NCI-H146 treated with DMSO at 0.1 percent for 48 hours (cell line): ENCODE measurements around the gene SORCS2.

Source experiments
- DNase-seq: peaks from one replicate; lab custom pipeline; 2025; ENCODE audit not compliant: unreplicated experiment; lab: John Stamatoyannopoulos, UW

SORCS2 gene

DNA sequence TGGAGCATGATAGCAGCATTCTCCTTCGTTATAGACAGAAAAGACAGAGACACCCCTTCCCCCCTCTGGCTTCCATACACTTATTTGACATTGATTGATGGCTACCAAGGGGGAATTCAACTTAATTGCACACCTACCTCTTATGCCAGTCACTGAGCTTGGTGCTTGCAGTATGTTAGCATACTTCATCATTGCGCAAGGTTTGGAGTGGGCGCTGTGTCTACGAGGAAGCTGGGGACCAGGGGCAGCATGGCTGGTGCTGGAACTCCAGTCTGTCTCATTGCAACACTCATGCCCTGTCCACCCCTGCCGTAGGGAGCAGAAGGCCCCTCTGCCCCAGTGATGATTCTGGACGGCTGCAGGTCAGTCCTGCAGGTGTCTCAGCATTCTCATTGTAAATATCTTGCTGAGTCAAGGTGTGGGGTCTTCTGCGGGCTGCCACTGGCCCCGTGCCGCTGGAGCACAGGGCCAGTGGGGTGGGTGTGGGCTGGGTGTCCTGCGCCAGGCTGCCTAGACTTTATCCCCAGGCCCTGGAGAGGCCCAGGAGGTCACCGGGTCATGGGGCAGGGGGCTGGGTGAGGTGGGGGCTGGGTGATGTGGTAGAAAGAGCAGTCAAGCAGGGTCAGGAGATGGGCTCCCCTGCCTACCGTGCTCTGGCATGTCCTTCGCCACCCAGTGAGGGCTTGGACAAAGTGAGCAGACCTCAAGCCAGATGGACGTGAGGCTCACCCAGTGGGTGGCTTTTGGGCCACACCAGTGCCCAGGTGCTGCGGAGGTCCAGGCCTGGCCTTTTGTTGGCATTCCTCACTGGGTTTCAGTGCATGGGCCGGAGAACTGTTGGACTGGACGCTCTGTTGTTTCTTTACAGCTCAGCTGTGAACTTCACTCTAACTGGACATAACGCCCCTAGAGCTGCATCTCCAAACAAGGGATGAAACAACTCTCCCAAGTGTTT is 156.9 kb downstream of the SORCS2 start:
- DNase-seq: no peak

- DNase-seq: no peak
Measured at GRCh38 chr4:7350396-7350795, 158.1 kb downstream of the SORCS2 start.

GRCh38 chr4:7351014-7351413 is 158.7 kb downstream of the SORCS2 start:
- no peak for DNase-seq

DNA sequence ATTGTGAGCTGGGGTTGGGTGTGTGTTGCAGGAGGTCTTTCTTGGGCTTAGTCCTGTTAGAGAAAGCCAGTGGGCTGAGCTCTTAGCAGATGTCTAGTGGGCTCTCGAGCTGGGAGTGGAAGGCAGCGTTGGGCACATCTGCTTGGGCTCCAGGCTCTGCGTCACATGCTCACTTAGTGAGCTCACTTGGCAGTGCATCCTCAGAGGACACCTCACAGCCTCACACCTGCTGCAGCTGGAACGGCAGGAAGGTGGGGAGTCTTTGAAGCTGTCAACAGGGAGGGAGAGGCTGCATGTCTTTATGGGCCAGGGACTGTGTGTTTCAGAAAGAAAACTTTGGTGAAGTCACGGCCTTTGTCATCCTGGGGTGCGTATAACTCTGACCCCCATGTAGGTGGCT is 160.1 kb downstream of the SORCS2 start:
- no peak for DNase-seq

- no peak for DNase-seq
Measured at GRCh38 chr4:7353046-7353790, 160.9 kb downstream of the SORCS2 start.

DNA sequence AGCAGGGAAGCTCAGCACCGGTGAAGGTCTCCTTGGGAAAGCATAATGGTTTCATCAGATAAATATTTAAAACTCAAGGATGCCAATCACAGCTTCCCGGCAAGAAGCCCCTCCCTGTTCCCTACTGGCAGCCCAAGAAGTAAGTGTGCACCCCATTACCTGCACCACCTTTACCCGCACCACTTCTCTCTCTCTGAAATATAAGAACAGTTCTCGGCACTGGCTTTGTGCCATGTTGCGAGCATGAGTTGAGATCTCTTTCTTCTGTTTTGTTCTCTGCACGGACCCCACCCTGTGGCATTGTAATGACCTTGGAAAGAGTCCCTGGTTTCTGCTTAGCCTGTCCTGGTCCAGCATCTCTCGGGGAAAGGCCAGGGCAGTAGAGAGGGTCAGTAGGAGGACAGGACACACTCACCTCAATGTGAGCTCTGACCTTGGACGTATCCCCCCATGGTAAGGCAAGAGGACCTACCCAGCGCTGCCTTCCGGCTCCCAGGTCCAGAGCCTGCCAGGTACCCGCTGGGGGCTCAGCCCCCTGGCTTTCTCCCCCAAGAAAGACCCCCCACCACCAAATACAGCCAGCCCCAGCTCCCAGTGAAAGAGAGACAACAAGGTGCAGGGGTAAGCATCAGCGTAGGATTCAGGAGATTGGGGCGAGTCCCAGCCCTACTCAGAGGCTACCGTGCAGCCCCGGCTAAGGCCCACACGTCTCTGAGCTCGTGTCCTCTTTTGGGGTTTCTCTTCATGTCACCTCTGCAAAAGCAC is 161.7 kb downstream of the SORCS2 start:
- DNase-seq: no peak

GRCh38 chr4:7354927-7355326 is 162.6 kb downstream of the SORCS2 start:
- DNase-seq: no peak

DNA sequence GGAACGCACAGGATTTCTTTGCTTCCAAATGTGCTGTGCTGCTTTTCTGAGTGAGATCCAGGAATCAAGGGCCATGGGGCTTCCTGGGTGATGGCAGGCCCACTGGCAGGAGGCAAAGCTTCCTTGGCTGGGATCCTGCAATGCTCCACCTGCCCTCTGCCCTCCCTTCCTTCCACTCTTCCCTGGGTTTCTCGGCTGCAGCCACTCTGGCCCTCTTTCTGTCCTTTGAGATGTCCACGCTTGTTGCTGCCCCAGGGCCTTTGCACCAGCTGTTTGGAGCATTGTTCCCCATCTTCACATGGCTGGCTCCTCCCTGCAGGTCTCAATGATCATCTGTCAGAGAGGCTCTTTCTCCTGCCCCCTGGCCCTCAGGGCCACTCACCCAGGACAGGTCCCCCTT is 163.5 kb downstream of the SORCS2 start:
- no peak for DNase-seq

GRCh38 chr4:7356667-7357310 is 164.5 kb downstream of the SORCS2 start:
- no peak for DNase-seq

- DNase-seq: no peak
Measured at GRCh38 chr4:7357323-7357722, 165.0 kb downstream of the SORCS2 start.

- no peak for DNase-seq
Measured at GRCh38 chr4:7358100-7358735, 165.9 kb downstream of the SORCS2 start.

- DNase-seq: no peak
Measured at GRCh38 chr4:7359400-7360062, 167.2 kb downstream of the SORCS2 start.

GRCh38 chr4:7360806-7361205 is 168.5 kb downstream of the SORCS2 start:
- no peak for DNase-seq

GRCh38 chr4:7361280-7361895 is 169.1 kb downstream of the SORCS2 start:
- DNase-seq: no peak

- DNase-seq: no peak
Measured at GRCh38 chr4:7362341-7362740, 170.0 kb downstream of the SORCS2 start.

DNA sequence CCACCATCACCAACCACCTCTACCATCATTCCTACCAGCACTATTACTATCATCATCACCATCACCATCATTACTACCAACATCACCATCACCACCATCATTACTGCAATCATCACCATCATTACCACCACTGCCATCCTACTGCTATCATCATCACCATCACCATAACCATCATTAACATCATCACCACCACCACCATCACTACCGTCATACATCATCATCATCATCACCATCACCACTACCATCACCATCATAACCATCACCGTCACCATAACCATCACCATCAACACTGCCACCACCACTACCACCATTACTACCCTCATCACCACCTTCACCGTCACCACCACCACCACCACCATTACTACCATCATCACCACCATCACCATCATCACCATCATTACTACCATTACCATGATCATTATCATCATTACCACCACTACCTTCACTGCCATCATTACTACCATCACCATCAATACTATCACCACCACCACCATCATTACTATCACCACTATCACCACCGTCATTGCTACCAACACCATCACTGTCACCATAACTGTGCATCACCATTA is 170.6 kb downstream of the SORCS2 start:
- no peak for DNase-seq

DNA sequence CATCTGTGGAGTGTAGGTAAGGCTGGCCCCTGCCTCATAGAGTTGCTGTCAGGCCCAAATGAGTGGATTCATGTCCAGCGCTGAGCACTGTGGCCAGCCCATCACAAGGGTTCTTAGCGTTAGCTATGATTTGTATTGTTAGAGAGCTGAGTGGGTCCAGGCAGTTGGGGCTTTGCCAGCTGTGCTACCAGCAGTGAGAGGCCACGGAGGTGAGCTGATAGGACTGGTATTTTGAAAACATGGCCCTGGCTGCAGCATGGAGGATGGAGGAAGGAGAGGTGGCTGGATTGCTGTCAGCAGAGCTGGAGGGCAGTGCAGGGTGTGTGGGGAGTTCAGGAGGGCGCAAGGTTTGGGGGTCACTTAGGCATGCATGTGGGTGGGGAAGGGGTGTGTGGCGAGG is 172.6 kb downstream of the SORCS2 start:
- no peak for DNase-seq

GRCh38 chr4:7365462-7366179 is 173.3 kb downstream of the SORCS2 start:
- peak; percentile 29 for DNase-seq
